Subcutaneous adipose tissue (tissue), 4 donors: ENCODE data around the gene OPN1SW. TPM values are rescaled to one million over a fixed set of nuclear protein-coding genes. Genes with fewer than 3 reads are reported as not detected.

Experiments
- CTCF ChIP-seq: fragments of 450-650 bp; IDR thresholded peaks from one replicate; pipeline ENCODE4 v1.5.1; 2016; ENCODE audit warnings: low read depth, mild to moderate bottlenecking, control low read depth, antibody characterized with exemption, moderate library complexity
- total RNA-seq, 4 donors: library from RNA; depleted of rRNA; stranded (reverse); fragments of >200 nt; gene quantifications; one replicate each; pipeline ENCODE4 v1.1.0, GENCODE V29; 2016

Gene OPN1SW
- total RNA-seq, 4 donors from 2014 or later = not detected

GRCh38 chr7:128745706-128746105 lies 29.9 kb downstream of the OPN1SW start:
- no peak for TF ChIP-seq CTCF

GRCh38 chr7:128744366-128744905 lies 31.2 kb downstream of the OPN1SW start:
- TF ChIP-seq CTCF = no peak

GRCh38 chr7:128743112-128743772 lies 32.4 kb downstream of the OPN1SW start:
- no peak for TF ChIP-seq CTCF

- TF ChIP-seq CTCF = no peak
These were observed 33.4 kb downstream of the OPN1SW start for GRCh38 chr7:128742206-128742605.

- TF ChIP-seq CTCF = no peak
These were observed 34.1 kb downstream of the OPN1SW start for GRCh38 chr7:128741491-128741890.

GRCh38 chr7:128740996-128741395 lies 34.6 kb downstream of the OPN1SW start:
- no peak for TF ChIP-seq CTCF

GRCh38 chr7:128739990-128740682 lies 35.5 kb downstream of the OPN1SW start:
- no peak for TF ChIP-seq CTCF
